ENCODE data around the gene BABAM2. TPM values are rescaled to one million over a fixed set of nuclear protein-coding genes. Genes with fewer than 3 reads are reported as not detected.

Gene BABAM2
- total RNA-seq, 1 experiment from 2014 or later, result 27.1 TPM

DNA sequence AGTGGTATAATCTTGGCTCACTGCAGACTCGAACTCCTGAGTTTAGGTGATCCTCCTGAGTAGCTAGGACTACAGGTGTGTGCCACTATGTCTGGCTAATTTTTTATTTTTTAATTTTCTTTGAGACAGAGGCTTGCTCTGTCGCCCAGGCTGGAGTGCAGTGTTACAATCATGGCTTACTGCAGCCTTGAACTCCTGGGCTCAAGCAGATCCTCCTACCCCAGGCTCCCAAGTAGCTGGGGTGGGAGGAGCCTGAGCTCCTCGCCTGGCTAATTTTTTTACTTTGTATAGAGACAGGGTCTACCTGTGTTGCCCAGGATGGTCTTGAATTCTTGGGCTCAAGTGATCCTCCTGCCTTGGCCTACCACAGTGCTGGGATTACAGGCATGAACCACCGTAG is 62.5 kb downstream of the BABAM2 start:
- H3K27me3 Mint-ChIP-seq (ENCODE audit: low read depth), result no peaks in the 10 kb centered on the region
- no peak for DNase-seq
- no peaks in the 10 kb centered on the region for H3K27me3 ChIP-seq (ENCODE audit: insufficient read depth, low read length)
- H3K18ac ChIP-seq (ENCODE audit: insufficient read length, low read depth, low read length), result no peak overlapping the region
- H2BK20ac ChIP-seq (ENCODE audit: low read depth, low read length, poor library complexity, severe bottlenecking), result no peak overlapping the region
- H2BK15ac ChIP-seq (ENCODE audit: low read depth, low read length), result no peak overlapping the region
- no peak overlapping the region for H4K8ac ChIP-seq (replicated peaks; ENCODE audit: insufficient read length, low read depth, low read length)
- H3K9me3 ChIP-seq (ENCODE audit: control insufficient read depth, low read depth, low read length), result no peaks in the 10 kb centered on the region
- H3K9ac ChIP-seq (ENCODE audit: extremely low read depth, insufficient read length, low read length), result no peak overlapping the region
- H3K79me1 ChIP-seq (ENCODE audit: insufficient read depth, low read depth, low read length, poor library complexity, severe bottlenecking), result no peaks in the 10 kb centered on the region
- H3K14ac ChIP-seq (ENCODE audit: insufficient read depth, low read length), result no peak overlapping the region
- no peak overlapping the region for H2BK120ac ChIP-seq (ENCODE audit: low read depth, low read length, poor library complexity, severe bottlenecking)
- H3K23ac ChIP-seq (ENCODE audit: insufficient read length, low read depth, low read length), result no peak overlapping the region
- H2BK5ac ChIP-seq (ENCODE audit: insufficient read length, low read length), result no peak overlapping the region
- H2AFZ ChIP-seq (ENCODE audit: low read length), result no peak overlapping the region
- H3K36me3 Mint-ChIP-seq (ENCODE audit: insufficient read depth in 1 of 3, low read depth in 3 of 3), result peaks cover 0 to 14% (median 0%) of the 10 kb centered on the region in 3 experiments; a peak in 2 of 7 replicates
- peaks cover 5 to 8% of the 10 kb centered on the region in 2 experiments; a peak in 2 of 5 replicates for H3K9me3 Mint-ChIP-seq
- H3K56ac ChIP-seq (ENCODE audit: insufficient read length, low read depth, low read length), result no peak overlapping the region
- no peak overlapping the region for H3T11ph ChIP-seq (ENCODE audit: low read length)
- H3K4me3 Mint-ChIP-seq, result no peak overlapping the region
- H3K4me1 Mint-ChIP-seq, result peaks cover 0 to 3% of the 10 kb centered on the region in 2 experiments; a peak in 1 of 4 replicates
- H3K79me2 ChIP-seq (ENCODE audit: insufficient read depth, low read length), result no peaks in the 10 kb centered on the region
- no peaks in the 10 kb centered on the region for H3K23me2 ChIP-seq (ENCODE audit: insufficient read length, low read depth, low read length, poor library complexity, severe bottlenecking)
- TF ChIP-seq, protein P1, sequence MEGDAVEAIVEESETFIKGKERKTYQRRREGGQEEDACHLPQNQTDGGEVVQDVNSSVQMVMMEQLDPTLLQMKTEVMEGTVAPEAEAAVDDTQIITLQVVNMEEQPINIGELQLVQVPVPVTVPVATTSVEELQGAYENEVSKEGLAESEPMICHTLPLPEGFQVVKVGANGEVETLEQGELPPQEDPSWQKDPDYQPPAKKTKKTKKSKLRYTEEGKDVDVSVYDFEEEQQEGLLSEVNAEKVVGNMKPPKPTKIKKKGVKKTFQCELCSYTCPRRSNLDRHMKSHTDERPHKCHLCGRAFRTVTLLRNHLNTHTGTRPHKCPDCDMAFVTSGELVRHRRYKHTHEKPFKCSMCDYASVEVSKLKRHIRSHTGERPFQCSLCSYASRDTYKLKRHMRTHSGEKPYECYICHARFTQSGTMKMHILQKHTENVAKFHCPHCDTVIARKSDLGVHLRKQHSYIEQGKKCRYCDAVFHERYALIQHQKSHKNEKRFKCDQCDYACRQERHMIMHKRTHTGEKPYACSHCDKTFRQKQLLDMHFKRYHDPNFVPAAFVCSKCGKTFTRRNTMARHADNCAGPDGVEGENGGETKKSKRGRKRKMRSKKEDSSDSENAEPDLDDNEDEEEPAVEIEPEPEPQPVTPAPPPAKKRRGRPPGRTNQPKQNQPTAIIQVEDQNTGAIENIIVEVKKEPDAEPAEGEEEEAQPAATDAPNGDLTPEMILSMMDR (conservative IDR thresholded peaks at IDR 0.05), result no peak
- no peak overlapping the region for H4K91ac ChIP-seq (ENCODE audit: insufficient read length, low read depth, low read length)
- WGBS (ENCODE audit: extremely low coverage, insufficient read length, low lambda C conversion rate), result no CpG with 5 or more reads among the region's 4 CpGs
- no peak overlapping the region for H4K5ac ChIP-seq (ENCODE audit: insufficient read length, low read depth, low read length)
- H4K20me1 ChIP-seq (ENCODE audit: control insufficient read depth, insufficient read depth, insufficient read length), result no peaks in the 10 kb centered on the region
- H2AK5ac ChIP-seq (ENCODE audit: insufficient read length, low read length), result no peak overlapping the region
- no peak overlapping the region for H3K4ac ChIP-seq (ENCODE audit: low read depth, low read length)
- H3K27ac Mint-ChIP-seq, result no peak overlapping the region
- no peak overlapping the region for H3K4me2 ChIP-seq (ENCODE audit: insufficient read depth, insufficient read length, low read length)
- no peak overlapping the region for H2BK12ac ChIP-seq (ENCODE audit: insufficient read length, low read depth, low read length)
- no peak overlapping the region for H3K27ac ChIP-seq (ENCODE audit: insufficient read length, low read depth, low read length)
- H3K4me1 ChIP-seq (ENCODE audit: insufficient read depth, low read length), result peaks cover 3% of the 10 kb centered on the region; the same call in 1 of the 2 replicates

All from H9 (cell line).